Stimulated activated naive CD8-positive, alpha-beta T cell treated with anti-CD3 and anti-CD28 coated beads, Interleukin-15, amount 100 ng/mL, for 72 hours (primary cell): ENCODE measurements around the gene KRT7.
"Not testable (repeated sequence)": the region's sequence is repeated elsewhere in the genome, so short reads cannot be mapped to it uniquely, and the experiment has no call there.

ENCODE experiments used
- ATAC-seq: fragments of 150-1000 bp; cut with Tn5 transposase; 2 replicates; pipeline ENCODE4 v1.10.0; 2021; ENCODE audit warnings: mild to moderate bottlenecking, moderate library complexity
- DNase-seq, 2 donors: peaks; one replicate each; pipeline ENCODE4 v3.0.0; 2021 to 2022
- H3K27ac Mint-ChIP-seq, 2 donors: one replicate each; pipeline ENCODE4 v1.8.0; 2022; ENCODE audit warnings: mild to moderate bottlenecking in 2 of 2, mixed read lengths in 2 of 2, moderate library complexity in 2 of 2
- H3K27me3 Mint-ChIP-seq: one replicate; pipeline ENCODE4 v1.8.0; 2022; ENCODE audit warnings: mixed read lengths
- H3K4me1 Mint-ChIP-seq: one replicate; pipeline ENCODE4 v1.8.0; 2022; ENCODE audit warnings: mild to moderate bottlenecking, mixed read lengths
- H3K4me3 Mint-ChIP-seq, 2 donors: one replicate each; pipeline ENCODE4 v1.8.0; 2022; ENCODE audit warnings: mild to moderate bottlenecking in 2 of 2, mixed read lengths in 2 of 2, moderate library complexity in 1 of 2
- H3K9me3 Mint-ChIP-seq, 2 donors: one replicate each; pipeline ENCODE4 v1.8.0; 2022; ENCODE audit warnings: mixed read lengths in 2 of 2

The KRT7 gene

DNA sequence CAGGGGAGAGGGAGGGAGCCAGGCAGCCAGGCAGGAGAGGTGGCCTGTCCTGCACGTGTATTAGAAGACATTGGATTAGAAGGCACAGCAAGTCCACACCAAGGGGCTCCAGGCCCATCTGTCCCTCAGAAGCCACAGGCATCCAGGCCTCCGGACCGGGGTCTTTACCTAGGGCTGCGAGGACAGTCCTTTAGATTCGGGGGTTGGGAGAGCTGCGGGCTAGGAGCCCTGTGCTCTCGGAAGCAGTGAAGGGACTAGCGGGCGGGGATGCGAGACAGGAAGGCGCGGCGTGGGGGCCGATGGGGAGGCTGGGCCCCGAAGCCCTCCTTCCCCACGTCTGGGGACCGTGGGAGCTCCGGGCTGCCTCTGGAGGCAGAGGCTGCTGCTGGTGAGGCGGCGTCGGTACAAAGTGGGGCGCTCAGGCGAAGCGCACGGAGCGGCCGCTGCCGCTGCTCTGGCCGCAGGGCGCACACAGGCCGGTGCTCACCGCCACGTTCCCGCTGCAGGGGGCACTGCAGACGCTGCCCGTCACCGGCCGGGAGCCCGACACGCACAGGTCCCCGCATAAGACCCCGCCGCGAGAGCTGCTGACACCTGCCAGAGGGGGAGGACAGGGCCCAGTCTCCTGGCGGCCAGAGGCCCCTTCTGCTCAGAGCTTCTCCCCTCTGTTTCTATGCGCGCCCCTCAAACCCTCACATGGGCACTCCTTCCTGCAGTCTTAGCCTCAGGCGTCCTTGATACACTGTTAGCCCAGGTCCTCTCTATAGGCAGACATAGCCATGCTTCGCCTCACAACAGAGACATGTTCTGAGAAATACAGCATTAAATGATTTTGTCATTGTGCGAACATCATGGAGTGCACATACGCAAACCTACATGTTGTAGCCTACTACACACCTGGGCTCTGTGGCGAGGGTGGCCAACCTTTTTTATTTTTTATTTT, 17.3 kb downstream of the KRT7 start:
- ATAC-seq: no peak
- peaks cover 54% of the 10 kb centered on the region for H3K4me1 Mint-ChIP-seq
- peaks cover 77% of the 10 kb centered on the region for H3K27me3 Mint-ChIP-seq
- H3K4me3 Mint-ChIP-seq: peak overlapping the region; percentile 0 to 50
- no peaks in the 10 kb centered on the region for H3K9me3 Mint-ChIP-seq
- no peak for DNase-seq
- H3K27ac Mint-ChIP-seq: no peak overlapping the region

GRCh38 chr12:52251367-52252051, 18.5 kb downstream of the KRT7 start:
- peak overlapping the region in 1 of 2 donors; percentile 29 for H3K4me3 Mint-ChIP-seq

DNA sequence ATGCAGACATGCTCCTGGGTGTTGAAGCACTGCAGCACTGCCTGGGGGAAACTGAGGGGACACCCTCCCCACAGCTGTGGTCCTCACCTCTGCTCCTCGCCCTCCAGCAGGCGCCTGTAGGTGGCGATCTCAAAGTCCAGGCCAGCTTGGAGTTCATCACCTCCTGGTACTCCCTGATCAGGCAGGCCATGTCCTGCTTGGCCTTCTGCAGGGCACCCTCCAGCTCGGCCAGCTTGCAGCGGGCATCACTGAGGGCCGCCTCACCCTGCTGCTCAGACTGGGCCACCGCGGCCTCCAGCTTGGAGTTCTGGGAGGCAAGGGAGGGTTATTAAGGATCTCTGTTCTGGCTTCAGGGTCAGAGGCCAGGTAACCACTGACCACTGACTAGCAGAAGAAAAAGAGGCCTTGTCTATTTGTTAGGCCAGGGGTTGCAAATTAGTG, 19.2 kb downstream of the KRT7 start:
- DNase-seq, H3K4me3 Mint-ChIP-seq, H3K27ac Mint-ChIP-seq, ATAC-seq, H3K9me3 Mint-ChIP-seq: not testable (repeated sequence)
- Mint-ChIP-seq H3K4me1 (peaks cover 35% of the 10 kb centered on the region), H3K27me3 (peaks cover 92% of the 10 kb centered on the region)

More at GRCh38 chr12:52251367-52252051, 18.5 kb downstream of the KRT7 start:
- ATAC-seq: peak; percentile 73
- no peak for DNase-seq
- peak overlapping the region in 1 of 2 donors; percentile 81 for H3K27ac Mint-ChIP-seq
- H3K4me1 Mint-ChIP-seq: peaks cover 42% of the 10 kb centered on the region
- H3K9me3 Mint-ChIP-seq: no peaks in the 10 kb centered on the region
- H3K27me3 Mint-ChIP-seq: peaks cover 89% of the 10 kb centered on the region

- H3K4me3 Mint-ChIP-seq: no peak overlapping the region
Measured at GRCh38 chr12:52252728-52253343, 19.8 kb downstream of the KRT7 start.

GRCh38 chr12:52253391-52254179, 20.5 kb downstream of the KRT7 start:
- Mint-ChIP-seq H3K4me3 (no peak overlapping the region), H3K9me3 (no peaks in the 10 kb centered on the region), H3K27ac (peak overlapping the region in 1 of 2 donors; percentile 31), H3K4me1 (peaks cover 33% of the 10 kb centered on the region), H3K27me3 (peaks cover 92% of the 10 kb centered on the region)
- DNase-seq (no peak), ATAC-seq (no peak)

More at GRCh38 chr12:52252728-52253343, 19.8 kb downstream of the KRT7 start:
- ATAC-seq: no peak
- DNase-seq: no peak
- Mint-ChIP-seq H3K9me3 (no peaks in the 10 kb centered on the region), H3K4me1 (peaks cover 29% of the 10 kb centered on the region), H3K27ac (peak overlapping the region; percentile 35 to 37), H3K27me3 (peaks cover 92% of the 10 kb centered on the region)

DNA sequence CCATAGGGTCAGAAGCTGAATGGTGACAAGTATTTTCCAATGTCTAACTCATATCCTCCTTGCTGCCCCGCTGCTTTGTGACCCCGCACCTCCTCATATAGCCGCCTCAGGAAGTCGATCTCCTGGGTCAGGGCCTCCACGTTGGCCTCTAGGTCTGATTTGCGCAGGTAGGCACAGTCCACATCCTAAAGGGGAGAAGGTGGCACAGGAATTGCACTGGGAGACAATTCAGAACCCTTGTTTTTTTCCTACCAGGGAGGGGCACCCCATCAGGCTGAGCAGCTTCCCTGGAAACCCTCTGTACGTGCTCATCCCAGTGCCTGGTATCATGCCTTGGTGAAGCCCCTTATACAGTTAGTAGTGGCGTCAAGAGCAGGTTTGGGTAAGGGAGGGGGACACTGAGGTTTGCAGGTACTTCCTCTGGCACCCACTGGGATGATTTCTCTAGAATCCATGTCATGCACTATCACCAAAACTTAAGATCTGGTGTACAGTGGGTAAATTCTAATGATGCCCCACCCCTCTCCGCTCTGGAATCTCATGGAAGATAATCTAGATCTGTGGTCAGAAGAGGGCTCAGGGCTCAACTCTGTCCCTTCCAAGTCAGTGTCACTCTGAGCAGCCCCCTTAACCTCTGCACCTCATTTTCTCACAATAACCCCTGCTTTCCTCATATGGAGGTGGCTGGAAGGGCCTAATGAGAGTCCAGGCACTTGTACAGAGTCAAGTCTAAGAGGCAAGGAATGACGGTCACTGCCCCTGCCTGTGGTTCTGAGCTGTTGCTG, 21.3 kb downstream of the KRT7 start:
- DNase-seq: no peak
- H3K27me3 Mint-ChIP-seq: peaks cover 92% of the 10 kb centered on the region
- H3K27ac Mint-ChIP-seq: no peak overlapping the region
- ATAC-seq: no peak
- peaks cover 35% of the 10 kb centered on the region for H3K4me1 Mint-ChIP-seq
- no peak overlapping the region for H3K4me3 Mint-ChIP-seq
- H3K9me3 Mint-ChIP-seq: no peaks in the 10 kb centered on the region

GRCh38 chr12:52254965-52255751, 22.1 kb downstream of the KRT7 start:
- Mint-ChIP-seq H3K27ac (no peak overlapping the region), H3K9me3 (no peaks in the 10 kb centered on the region), H3K4me3 (no peak overlapping the region), H3K4me1 (peaks cover 31% of the 10 kb centered on the region), H3K27me3 (peaks cover 92% of the 10 kb centered on the region)
- no peak for ATAC-seq
- no peak for DNase-seq

DNA sequence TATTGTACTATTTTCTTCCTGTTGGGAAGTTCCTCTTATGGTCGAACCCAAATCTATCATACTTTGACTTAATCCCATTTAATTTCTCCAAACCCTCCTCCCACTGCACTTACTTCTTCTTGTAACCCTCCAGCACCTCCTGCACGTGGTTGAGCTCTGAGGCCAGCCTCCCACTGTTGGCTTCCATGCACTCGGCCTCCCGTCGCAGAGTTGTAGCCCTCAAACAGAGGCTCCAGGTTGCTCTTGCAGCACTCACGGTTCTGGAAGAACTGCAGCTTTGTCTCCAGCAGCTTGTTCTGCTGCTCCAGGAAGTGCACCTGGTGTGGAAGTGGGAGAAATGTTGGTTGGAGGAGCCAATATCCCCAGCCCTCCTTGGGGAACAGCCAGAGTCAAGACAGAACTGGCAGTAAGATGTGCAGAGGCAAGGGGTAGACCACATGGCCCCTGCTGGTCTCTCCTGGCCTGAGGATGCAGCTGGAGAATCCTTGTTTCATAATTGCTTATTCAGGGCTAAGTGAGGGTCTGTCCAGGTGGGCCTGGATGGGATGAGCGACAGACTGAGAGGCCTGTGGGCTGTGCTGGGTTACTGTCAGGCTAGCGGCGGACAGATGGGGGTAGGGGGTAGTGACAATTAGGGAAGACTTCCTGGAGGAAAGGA, 23.0 kb downstream of the KRT7 start:
- ATAC-seq (no peak), DNase-seq (no peak)
- Mint-ChIP-seq H3K4me3 (no peak overlapping the region), H3K4me1 (peaks cover 30% of the 10 kb centered on the region), H3K9me3 (no peaks in the 10 kb centered on the region), H3K27me3 (peaks cover 92% of the 10 kb centered on the region), H3K27ac (no peak overlapping the region)

DNA sequence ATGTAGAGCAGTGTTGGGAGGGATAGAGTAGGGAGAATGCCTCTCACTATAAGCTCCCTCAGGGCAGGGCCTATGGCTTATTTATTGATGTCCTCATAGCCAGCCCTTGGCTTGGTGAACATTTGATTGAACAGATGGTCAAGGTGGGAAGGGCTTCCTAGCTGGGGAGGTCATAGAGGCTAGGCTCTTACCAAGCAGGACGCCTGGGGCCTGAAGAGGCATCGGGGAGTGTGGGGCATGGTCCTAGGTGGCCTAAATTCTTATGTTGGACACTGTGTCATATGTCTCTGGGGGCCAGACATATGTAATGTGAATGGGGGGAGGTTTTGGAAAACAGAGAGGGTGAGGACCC, 23.5 kb downstream of the KRT7 start:
- Mint-ChIP-seq H3K9me3 (no peaks in the 10 kb centered on the region), H3K4me3 (no peak overlapping the region), H3K27ac (no peak overlapping the region), H3K4me1 (peaks cover 25% of the 10 kb centered on the region), H3K27me3 (peaks cover 92% of the 10 kb centered on the region)
- ATAC-seq (no peak), DNase-seq (no peak)

DNA sequence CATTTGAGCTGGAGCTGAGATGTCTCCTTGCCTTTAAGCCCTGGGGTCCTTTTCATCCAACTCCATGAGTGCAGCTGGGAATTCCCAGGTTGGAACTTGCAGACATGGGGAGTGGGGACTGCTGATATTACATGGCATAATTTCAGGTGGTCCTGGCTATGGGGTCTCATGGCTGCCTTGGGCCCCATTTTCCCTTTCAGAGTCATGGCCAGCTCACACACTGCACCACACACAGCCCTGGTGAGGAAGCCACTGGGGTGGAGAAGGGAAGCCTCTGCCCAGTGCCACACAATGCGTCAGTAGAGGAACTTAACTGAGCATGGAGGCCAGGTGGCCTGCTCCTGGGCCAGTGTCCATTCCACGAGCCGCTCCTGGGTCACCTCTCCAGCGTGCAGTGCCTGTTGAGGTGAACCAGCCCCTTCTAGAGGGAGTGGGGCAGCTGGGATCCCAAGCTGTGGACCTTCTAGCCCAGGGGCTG, 24.1 kb downstream of the KRT7 start:
- peak; percentile 27 for ATAC-seq
- peaks cover 19% of the 10 kb centered on the region for H3K4me1 Mint-ChIP-seq

DNA sequence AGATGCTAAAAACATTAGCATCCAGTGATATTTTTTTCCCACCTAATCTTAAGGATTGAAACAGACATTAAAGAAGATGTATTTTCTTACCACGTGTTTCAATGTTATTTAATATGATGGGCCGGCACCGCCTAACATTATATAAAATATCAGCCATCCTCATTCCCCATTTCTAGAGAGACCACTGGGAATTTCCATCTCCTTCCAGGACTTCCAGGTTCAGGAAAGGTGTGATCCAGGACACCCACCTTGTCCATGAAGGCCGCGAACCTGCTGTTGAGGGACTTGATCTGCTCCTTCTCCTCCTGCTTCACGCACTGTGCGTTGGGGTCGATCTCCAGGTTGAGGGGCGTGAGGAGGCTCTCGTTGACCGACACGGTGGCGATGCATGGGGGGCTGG, 24.9 kb downstream of the KRT7 start:
- Mint-ChIP-seq H3K4me3 (peak overlapping the region in 1 of 2 donors; percentile 4), H3K27me3 (peaks cover 96% of the 10 kb centered on the region), H3K4me1 (peaks cover 18% of the 10 kb centered on the region)
- not testable (repeated sequence) for H3K27ac Mint-ChIP-seq, DNase-seq, H3K9me3 Mint-ChIP-seq, ATAC-seq

More for the DNA sequence above, 24.1 kb downstream of the KRT7 start:
- no peaks in the 10 kb centered on the region for H3K9me3 Mint-ChIP-seq
- DNase-seq: no peak
- no peak overlapping the region for H3K4me3 Mint-ChIP-seq
- H3K27me3 Mint-ChIP-seq: peaks cover 94% of the 10 kb centered on the region
- no peak overlapping the region for H3K27ac Mint-ChIP-seq

DNA sequence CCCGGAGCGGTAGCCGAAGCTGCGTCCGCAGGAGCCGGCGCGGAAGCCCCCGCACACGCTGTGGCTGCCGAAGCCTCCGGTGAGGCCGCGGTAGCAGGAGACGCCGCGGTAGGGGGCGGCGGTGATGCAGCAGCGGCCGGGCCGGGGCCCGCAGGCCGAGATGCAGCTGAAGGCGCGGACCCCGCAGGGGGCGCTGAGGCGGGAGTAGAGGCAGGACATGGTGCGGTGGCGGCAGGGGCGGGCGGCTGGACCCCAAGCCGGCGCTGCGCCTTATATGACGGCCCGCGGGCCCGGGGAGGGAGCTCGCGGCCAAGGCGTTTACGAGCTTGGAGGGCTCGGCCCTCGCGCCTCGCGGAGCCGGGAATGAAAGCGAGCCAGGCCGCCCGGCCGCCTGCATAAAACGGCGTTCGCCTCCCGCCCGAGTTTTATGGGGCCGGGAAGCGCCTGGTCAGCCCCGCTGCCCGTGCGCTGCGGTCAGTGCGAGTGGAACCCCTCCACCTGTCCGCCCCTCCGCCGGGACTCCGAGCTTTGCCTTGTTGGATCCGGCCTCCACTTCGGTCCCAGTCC, 25.4 kb downstream of the KRT7 start:
- ATAC-seq: no peak
- Mint-ChIP-seq H3K4me1 (peaks cover 18% of the 10 kb centered on the region), H3K27me3 (peaks cover 91% of the 10 kb centered on the region), H3K27ac (no peak overlapping the region), H3K4me3 (peak overlapping the region in 1 of 2 donors; percentile 4), H3K9me3 (no peaks in the 10 kb centered on the region)
- DNase-seq: no peak

DNA sequence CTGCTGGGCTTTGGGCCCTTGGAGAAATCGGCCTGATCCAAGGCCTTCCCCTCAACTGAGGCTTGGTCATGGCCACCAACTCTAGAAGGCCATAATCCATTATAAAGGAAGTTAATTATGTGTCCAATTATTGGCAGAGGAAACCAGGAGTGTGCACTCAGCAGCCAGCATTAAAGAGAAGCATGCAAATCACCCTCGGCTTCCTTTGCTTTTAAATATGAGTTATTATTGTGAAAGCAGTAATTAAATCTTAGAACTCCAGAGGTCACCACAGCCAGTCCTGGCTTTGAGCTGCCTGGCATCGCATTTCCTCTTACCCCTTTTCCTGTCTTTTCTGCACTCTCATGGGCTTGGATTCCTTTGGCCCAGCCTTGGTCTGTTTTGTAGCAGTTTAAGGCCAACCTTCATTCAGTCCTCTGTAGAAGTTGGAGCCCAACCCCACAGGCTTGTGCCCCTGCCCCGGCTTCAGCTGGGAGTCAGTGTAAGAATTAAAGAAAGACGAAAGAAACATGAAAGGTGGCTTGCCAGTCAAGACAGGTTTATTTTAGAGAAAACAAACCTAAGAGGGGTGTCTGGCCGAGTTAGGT, 26.7 kb downstream of the KRT7 start:
- Mint-ChIP-seq H3K4me3 (no peak overlapping the region), H3K27me3 (peaks cover 87% of the 10 kb centered on the region), H3K4me1 (peaks cover 18% of the 10 kb centered on the region), H3K27ac (no peak overlapping the region), H3K9me3 (no peaks in the 10 kb centered on the region)
- ATAC-seq (no peak), DNase-seq (no peak)
